Stimulated activated CD4-positive, alpha-beta T cell treated with anti-CD3 and anti-CD28 coated beads, Interleukin-15, amount 100 ng/mL, for 24 hours (primary cell): ENCODE measurements around the gene TCEA3.

Experiments
- DNase-seq: peaks from one replicate; pipeline ENCODE4 v3.0.0-alpha.2; 2020

Gene TCEA3

GRCh38 chr1:23424293-23425192 lies at the start of gene TCEA3:
TCEA3 (minus strand) TSS chr1:23424748; CDS start chr1:23424633, 115 bp downstream.
- peak; percentile 35 for DNase-seq

GRCh38 chr1:23473037-23473800 lies 48.7 kb upstream of the TCEA3 start:
- no peak for DNase-seq

GRCh38 chr1:23472351-23473036 lies 47.9 kb upstream of the TCEA3 start:
- DNase-seq: no peak

GRCh38 chr1:23471473-23472075 lies 47.0 kb upstream of the TCEA3 start:
- DNase-seq: no peak

- no peak for DNase-seq
Measured at GRCh38 chr1:23470282-23471070, 45.9 kb upstream of the TCEA3 start.

GRCh38 chr1:23469372-23469982 lies 44.9 kb upstream of the TCEA3 start:
- DNase-seq: no peak

- DNase-seq: no peak
Measured at GRCh38 chr1:23466423-23466989, 42.0 kb upstream of the TCEA3 start.

- no peak for DNase-seq
Measured at GRCh38 chr1:23463286-23463685, 38.7 kb upstream of the TCEA3 start.

- DNase-seq: no peak
Measured at GRCh38 chr1:23462766-23463165, 38.2 kb upstream of the TCEA3 start.

GRCh38 chr1:23461050-23461449 lies 36.5 kb upstream of the TCEA3 start:
- no peak for DNase-seq

GRCh38 chr1:23460519-23460918 lies 36.0 kb upstream of the TCEA3 start:
- no peak for DNase-seq

GRCh38 chr1:23459338-23459757 lies 34.8 kb upstream of the TCEA3 start:
- no peak for DNase-seq

- no peak for DNase-seq
Measured at GRCh38 chr1:23456226-23456625, 31.7 kb upstream of the TCEA3 start.

- no peak for DNase-seq
Measured at GRCh38 chr1:23453455-23454000, 29.0 kb upstream of the TCEA3 start.

GRCh38 chr1:23452011-23452411 lies 27.5 kb upstream of the TCEA3 start:
- DNase-seq: peak; percentile 18

GRCh38 chr1:23451441-23451840 lies 26.9 kb upstream of the TCEA3 start:
- DNase-seq: no peak

GRCh38 chr1:23450894-23451293 lies 26.3 kb upstream of the TCEA3 start:
- no peak for DNase-seq

GRCh38 chr1:23449958-23450357 lies 25.4 kb upstream of the TCEA3 start:
- no peak for DNase-seq

- no peak for DNase-seq
Measured at GRCh38 chr1:23449306-23449705, 24.8 kb upstream of the TCEA3 start.

GRCh38 chr1:23448846-23449245 lies 24.3 kb upstream of the TCEA3 start:
- no peak for DNase-seq
